PFSK-1 (cell line): ENCODE results near the gene IGF2R.

Source experiments
- FOXP2 ChIP-seq: optimal IDR thresholded peaks from 2 replicates; pipeline ENCODE3; 2011; ENCODE audit warnings: borderline replicate concordance, control low read depth, inconsistent platforms; ENCODE audit not compliant: insufficient read depth; ENCODE audit errors: extremely low read length, extremely low read depth
- POLR2AphosphoS5 ChIP-seq: IDR thresholded peaks from 2 replicates; pipeline ENCODE4 v1.6.1; 2012; ENCODE audit warnings: low read depth, mild to moderate bottlenecking, control low read depth, low read length, moderate library complexity
- TAF1 ChIP-seq: IDR thresholded peaks from 2 replicates; pipeline ENCODE4 v1.6.1; 2012; ENCODE audit warnings: low read length, control low read depth, borderline replicate concordance; ENCODE audit not compliant: insufficient read depth
- TF ChIP-seq, protein P1 (sequence below), 2 experiments: IDR thresholded peaks; 2 replicates each; pipeline versions ENCODE4 v1.6.1 to v1.8.0; 2011 to 2012; ENCODE audit warnings: low read depth in 2 of 2, low read length in 2 of 2, control low read depth in 1 of 2, inconsistent platforms in 1 of 2, mild to moderate bottlenecking in 1 of 2, moderate library complexity in 1 of 2; ENCODE audit not compliant: insufficient read depth in 1 of 2

DNA sequence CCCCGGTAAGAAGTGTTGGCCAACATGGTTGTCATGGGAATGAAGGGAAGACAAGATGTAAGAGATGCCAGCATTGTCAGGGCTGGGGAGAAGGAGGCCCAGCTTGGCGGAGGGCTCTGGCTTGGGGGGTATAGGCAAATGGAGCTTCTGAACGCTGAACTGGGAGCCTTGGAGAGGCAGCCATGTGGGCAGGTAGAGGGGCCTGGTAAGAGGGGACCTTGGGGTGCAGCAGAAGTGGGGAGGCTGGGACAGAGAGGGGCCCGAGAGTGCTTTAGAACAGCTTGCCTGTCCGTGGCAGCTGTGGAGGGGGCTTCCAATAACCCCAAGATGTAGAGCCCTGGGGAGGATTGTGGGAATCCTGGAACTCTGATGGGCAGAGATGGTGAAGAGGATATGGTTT, 155.7 kb downstream of the IGF2R start:
- TF ChIP-seq, protein P1, sequence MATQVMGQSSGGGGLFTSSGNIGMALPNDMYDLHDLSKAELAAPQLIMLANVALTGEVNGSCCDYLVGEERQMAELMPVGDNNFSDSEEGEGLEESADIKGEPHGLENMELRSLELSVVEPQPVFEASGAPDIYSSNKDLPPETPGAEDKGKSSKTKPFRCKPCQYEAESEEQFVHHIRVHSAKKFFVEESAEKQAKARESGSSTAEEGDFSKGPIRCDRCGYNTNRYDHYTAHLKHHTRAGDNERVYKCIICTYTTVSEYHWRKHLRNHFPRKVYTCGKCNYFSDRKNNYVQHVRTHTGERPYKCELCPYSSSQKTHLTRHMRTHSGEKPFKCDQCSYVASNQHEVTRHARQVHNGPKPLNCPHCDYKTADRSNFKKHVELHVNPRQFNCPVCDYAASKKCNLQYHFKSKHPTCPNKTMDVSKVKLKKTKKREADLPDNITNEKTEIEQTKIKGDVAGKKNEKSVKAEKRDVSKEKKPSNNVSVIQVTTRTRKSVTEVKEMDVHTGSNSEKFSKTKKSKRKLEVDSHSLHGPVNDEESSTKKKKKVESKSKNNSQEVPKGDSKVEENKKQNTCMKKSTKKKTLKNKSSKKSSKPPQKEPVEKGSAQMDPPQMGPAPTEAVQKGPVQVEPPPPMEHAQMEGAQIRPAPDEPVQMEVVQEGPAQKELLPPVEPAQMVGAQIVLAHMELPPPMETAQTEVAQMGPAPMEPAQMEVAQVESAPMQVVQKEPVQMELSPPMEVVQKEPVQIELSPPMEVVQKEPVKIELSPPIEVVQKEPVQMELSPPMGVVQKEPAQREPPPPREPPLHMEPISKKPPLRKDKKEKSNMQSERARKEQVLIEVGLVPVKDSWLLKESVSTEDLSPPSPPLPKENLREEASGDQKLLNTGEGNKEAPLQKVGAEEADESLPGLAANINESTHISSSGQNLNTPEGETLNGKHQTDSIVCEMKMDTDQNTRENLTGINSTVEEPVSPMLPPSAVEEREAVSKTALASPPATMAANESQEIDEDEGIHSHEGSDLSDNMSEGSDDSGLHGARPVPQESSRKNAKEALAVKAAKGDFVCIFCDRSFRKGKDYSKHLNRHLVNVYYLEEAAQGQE (IDR thresholded peaks at IDR 0.05; ENCODE audit: insufficient read depth in 1 of 2, low read depth in 2 of 2, low read length in 2 of 2), result no peak
- TF ChIP-seq TAF1 (no peak), POLR2AphosphoS5 (no peak), FOXP2 (no peak)
